A673 (cell line): Measurements from ENCODE around the gene COL4A3.

Source experiments
- EZH2 ChIP-seq: fragments of 200-600 bp; sonication (generic); IDR thresholded peaks from 2 replicates; pipeline ENCODE4 v1.6.1; 2017; ENCODE audit warnings: borderline replicate concordance, low read depth, mild to moderate bottlenecking, mixed read lengths, antibody characterized with exemption, low read length; ENCODE audit not compliant: poor library complexity, severe bottlenecking
- TF ChIP-seq, protein P1 (sequence below): fragments of 300-800, 200-600 bp; sonication (generic); conservative IDR thresholded peaks from 2 replicates; pipeline ENCODE4 v1.5.1; 2017; ENCODE audit warnings: low read depth, mild to moderate bottlenecking, antibody characterized with exemption, low read length, moderate library complexity, mixed read lengths

DNA sequence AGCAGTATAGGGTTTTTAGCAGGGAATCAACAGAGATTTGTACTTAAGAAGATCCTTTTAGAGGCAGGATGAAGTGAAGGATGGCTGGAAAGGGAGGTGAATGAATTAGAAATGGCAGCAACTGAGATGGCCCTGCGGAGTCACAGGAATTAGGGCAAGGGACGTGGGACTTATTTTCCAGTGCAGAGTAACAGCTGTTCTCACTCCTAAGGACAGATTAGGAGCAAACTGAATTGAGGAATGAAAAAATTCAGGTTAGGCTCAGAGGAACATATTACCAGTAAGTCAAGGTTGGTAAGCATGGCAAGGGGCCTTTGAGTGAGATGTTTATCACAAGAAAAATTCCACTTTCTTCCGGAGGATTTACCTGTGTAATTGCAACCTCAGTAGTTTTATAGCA lies 34.4 kb downstream of the COL4A3 start:
- TF ChIP-seq, protein P1, sequence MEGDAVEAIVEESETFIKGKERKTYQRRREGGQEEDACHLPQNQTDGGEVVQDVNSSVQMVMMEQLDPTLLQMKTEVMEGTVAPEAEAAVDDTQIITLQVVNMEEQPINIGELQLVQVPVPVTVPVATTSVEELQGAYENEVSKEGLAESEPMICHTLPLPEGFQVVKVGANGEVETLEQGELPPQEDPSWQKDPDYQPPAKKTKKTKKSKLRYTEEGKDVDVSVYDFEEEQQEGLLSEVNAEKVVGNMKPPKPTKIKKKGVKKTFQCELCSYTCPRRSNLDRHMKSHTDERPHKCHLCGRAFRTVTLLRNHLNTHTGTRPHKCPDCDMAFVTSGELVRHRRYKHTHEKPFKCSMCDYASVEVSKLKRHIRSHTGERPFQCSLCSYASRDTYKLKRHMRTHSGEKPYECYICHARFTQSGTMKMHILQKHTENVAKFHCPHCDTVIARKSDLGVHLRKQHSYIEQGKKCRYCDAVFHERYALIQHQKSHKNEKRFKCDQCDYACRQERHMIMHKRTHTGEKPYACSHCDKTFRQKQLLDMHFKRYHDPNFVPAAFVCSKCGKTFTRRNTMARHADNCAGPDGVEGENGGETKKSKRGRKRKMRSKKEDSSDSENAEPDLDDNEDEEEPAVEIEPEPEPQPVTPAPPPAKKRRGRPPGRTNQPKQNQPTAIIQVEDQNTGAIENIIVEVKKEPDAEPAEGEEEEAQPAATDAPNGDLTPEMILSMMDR, result no peak
- no peak for TF ChIP-seq EZH2
